SK-N-SH (cell line): ENCODE results near the gene SRGAP3. TPM values are rescaled to one million over a fixed set of nuclear protein-coding genes. Genes with fewer than 3 reads are reported as not detected.

Experiments
- CTCF ChIA-PET: fragments of 300-600, 350-600 bp; formaldehyde crosslinking; extraction: SDS; loops from one replicate; lab custom pipeline; 2021; lab: Yijun Ruan, JAX
- POLR2A ChIA-PET: fragments of 350-600 bp; sonication (Branson Sonifier 250); formaldehyde crosslinking; extraction: SDS; loops from one replicate; lab custom pipeline; 2020; ENCODE audit warnings: antibody characterized with exemption, inconsistent platforms; lab: Yijun Ruan, JAX
- DNase-seq: peaks from one replicate; pipeline ENCODE4 v3.0.0; 2012
- H2AFZ ChIP-seq: fragments of 200-600 bp; sonication (generic); 2 replicates; pipeline ENCODE4 v1.8.1; 2016; ENCODE audit warnings: antibody characterized with exemption, mild to moderate bottlenecking, low read depth
- H3F3A ChIP-seq: fragments of 200-600 bp; sonication (generic); replicated peaks from 2 replicates; pipeline ENCODE3; 2016; ENCODE audit warnings: antibody characterized with exemption, mild to moderate bottlenecking; ENCODE audit not compliant: insufficient read depth
- H3K27ac ChIP-seq, 2 experiments: fragments of 200-500 bp in 1 of 2; fragments of 200-600 bp in 1 of 2; sonication (Bioruptor generic) in 1 of 2; sonication (generic), shearing (Covaris generic) in 1 of 2; 2 replicates each; pipeline versions ENCODE4 v1.5.1 to v1.6.1; 2014 to 2016; ENCODE audit warnings: low read depth in 2 of 2, inconsistent platforms in 1 of 2, low read length in 1 of 2, mild to moderate bottlenecking in 1 of 2, mixed read lengths in 1 of 2
- H3K27me3 ChIP-seq: fragments of 200-600 bp; sonication (generic), shearing (Covaris generic); 2 replicates; pipeline ENCODE4 v1.6.1; 2016; ENCODE audit warnings: mixed run types; ENCODE audit not compliant: insufficient read depth
- H3K36me3 ChIP-seq, 2 experiments: fragments of 200-500 bp in 1 of 2; fragments of 200-600 bp in 1 of 2; sonication (Bioruptor generic) in 1 of 2; sonication (generic) in 1 of 2; replicated peaks in 1 of 2; 2 replicates each; pipeline versions ENCODE3 to v1.5.1; 2014 to 2016; ENCODE audit warnings: low read length in 1 of 2, mild to moderate bottlenecking in 1 of 2; ENCODE audit not compliant: insufficient read depth in 2 of 2, control insufficient read depth in 1 of 2
- H3K4me1 ChIP-seq, 2 experiments: fragments of 200-500 bp in 1 of 2; fragments of 200-600 bp in 1 of 2; sonication (Bioruptor generic) in 1 of 2; sonication (generic), shearing (Covaris generic) in 1 of 2; 2 replicates each; pipeline versions ENCODE4 v1.5.1 to v1.6.1; 2014 to 2016; ENCODE audit warnings: low read depth in 1 of 2, low read length in 1 of 2, mixed run types in 1 of 2; ENCODE audit not compliant: insufficient read depth in 2 of 2, control insufficient read depth in 1 of 2
- H3K4me2 ChIP-seq: fragments of 200-600 bp; sonication (generic), shearing (Covaris generic); 2 replicates; pipeline ENCODE4 v1.6.1; 2017; ENCODE audit warnings: mixed run types
- H3K4me3 ChIP-seq, 2 experiments: fragments of 200-500 bp in 1 of 2; fragments of 200-600 bp in 1 of 2; sonication (Bioruptor generic) in 1 of 2; sonication (generic), shearing (Covaris generic) in 1 of 2; 2 replicates each; pipeline versions ENCODE4 v1.5.1 to v1.8.1; 2014 to 2016; ENCODE audit warnings: low read depth in 2 of 2, inconsistent platforms in 1 of 2, low read length in 1 of 2, mild to moderate bottlenecking in 1 of 2, mixed read lengths in 1 of 2, moderate library complexity in 1 of 2
- H3K79me2 ChIP-seq: fragments of 200-600 bp; sonication (generic); 2 replicates; pipeline ENCODE4 v1.8.1; 2017; ENCODE audit warnings: mild to moderate bottlenecking; ENCODE audit not compliant: insufficient read depth
- H3K9ac ChIP-seq: fragments of 200-600 bp; sonication (generic); 2 replicates; pipeline ENCODE4 v1.6.1; 2017; ENCODE audit warnings: mixed run types
- H3K9me2 ChIP-seq: fragments of 200-600 bp; sonication (generic); 2 replicates; pipeline ENCODE4 v1.6.1; 2017; ENCODE audit warnings: mixed run types
- H3K9me3 ChIP-seq: fragments of 200-600 bp; sonication (generic); 2 replicates; pipeline ENCODE4 v1.6.1; 2017; ENCODE audit warnings: mixed run types, mild to moderate bottlenecking, moderate library complexity
- H4K20me1 ChIP-seq: fragments of 200-600 bp; sonication (generic); 2 replicates; pipeline ENCODE4 v1.6.1; 2017; ENCODE audit warnings: mild to moderate bottlenecking, mixed run types; ENCODE audit not compliant: insufficient read depth
- CHD2 ChIP-seq: fragments of 150-350 bp; IDR thresholded peaks from 2 replicates; pipeline ENCODE4 v1.6.1; 2018; ENCODE audit warnings: low read length; ENCODE audit not compliant: partially characterized antibody
- EP300 ChIP-seq, 2 experiments: IDR thresholded peaks; 2 replicates each; pipeline versions ENCODE4 v1.4.0 to v1.6.1; 2012; ENCODE audit warnings: borderline replicate concordance in 1 of 2, low read depth in 1 of 2, low read length in 1 of 2
- FOXJ3 ChIP-seq: sonication (generic); formaldehyde crosslinking; IDR thresholded peaks from 2 replicates; pipeline ENCODE4 v1.5.1; 2020; ENCODE audit warnings: mild to moderate bottlenecking, missing genetic modification reagents
- MEF2A ChIP-seq: IDR thresholded peaks from 2 replicates; pipeline ENCODE4 v1.4.0; 2012; ENCODE audit warnings: low read depth, borderline replicate concordance
- NRF1 ChIP-seq: IDR thresholded peaks from 2 replicates; pipeline ENCODE4 v1.6.1; 2012; ENCODE audit warnings: low read depth, mild to moderate bottlenecking, low read length
- POLR2AphosphoS5 ChIP-seq: IDR thresholded peaks from 2 replicates; pipeline ENCODE4 v1.6.1; 2012; ENCODE audit warnings: low read depth, low read length
- RAD21 ChIP-seq: IDR thresholded peaks from 2 replicates; pipeline ENCODE4 v1.6.1; 2012; ENCODE audit warnings: mild to moderate bottlenecking, low read length
- RCOR1 ChIP-seq: fragments of 150-350 bp; IDR thresholded peaks from 2 replicates; pipeline ENCODE4 v1.6.1; 2017; ENCODE audit warnings: antibody characterized with exemption, low read length
- RFX5 ChIP-seq: IDR thresholded peaks from 2 replicates; pipeline ENCODE4 v1.6.1; 2012; ENCODE audit warnings: mild to moderate bottlenecking, improper control_type of control experiment, low read length
- SIN3A ChIP-seq: IDR thresholded peaks from 2 replicates; pipeline ENCODE4 v1.6.1; 2012; ENCODE audit warnings: low read depth, mild to moderate bottlenecking, low read length, moderate library complexity, borderline replicate concordance
- SMC3 ChIP-seq: IDR thresholded peaks from 2 replicates; pipeline ENCODE4 v1.6.1; 2012; ENCODE audit warnings: low read depth, low read length, improper control_type of control experiment
- TEAD4 ChIP-seq: IDR thresholded peaks from 2 replicates; pipeline ENCODE4 v1.4.0; 2012; ENCODE audit warnings: mild to moderate bottlenecking, borderline replicate concordance; ENCODE audit not compliant: insufficient read depth
- YY1 ChIP-seq: IDR thresholded peaks from 2 replicates; pipeline ENCODE4 v1.4.0; 2012; ENCODE audit warnings: low read depth, mild to moderate bottlenecking
- WGBS: methylation state at CpG from one replicate; pipeline ENCODE4 v1.1.6; 2017; ENCODE audit warnings: low lambda C conversion rate; 5-methylcytosine and 5-hydroxymethylcytosine counted together
- polyA plus RNA-seq, 3 experiments: library from polyadenylated mRNA; depleted of rRNA; stranded (reverse); fragments of >200 nt; gene quantifications; 2 replicates each; pipeline ENCODE4 v1.2.3, GENCODE V29; 2012
- TF ChIP-seq, protein P1 (sequence below): fragments of 150-350 bp; IDR thresholded peaks from 2 replicates; pipeline ENCODE4 v1.6.1; 2017; ENCODE audit warnings: antibody characterized with exemption, low read length, low read depth, borderline replicate concordance
- TF ChIP-seq, protein P2 (sequence below): IDR thresholded peaks from 2 replicates; pipeline ENCODE4 v1.6.1; 2012; ENCODE audit warnings: mild to moderate bottlenecking, low read depth, low read length, moderate library complexity
- TF ChIP-seq, protein P3 (sequence below): IDR thresholded peaks from 2 replicates; pipeline ENCODE4; 2012
- TF ChIP-seq, protein P4 (sequence below): IDR thresholded peaks from 2 replicates; pipeline ENCODE4 v1.4.0; 2012; ENCODE audit warnings: low read depth, borderline replicate concordance
- TF ChIP-seq, protein P5 (sequence below): IDR thresholded peaks from 2 replicates; pipeline ENCODE4 v1.4.0; 2012; ENCODE audit warnings: low read depth, borderline replicate concordance

Gene SRGAP3
- polyA plus RNA-seq, 1 of the 3 experiments (the other 2 are of a cell fraction) = 2.8 TPM

DNA sequence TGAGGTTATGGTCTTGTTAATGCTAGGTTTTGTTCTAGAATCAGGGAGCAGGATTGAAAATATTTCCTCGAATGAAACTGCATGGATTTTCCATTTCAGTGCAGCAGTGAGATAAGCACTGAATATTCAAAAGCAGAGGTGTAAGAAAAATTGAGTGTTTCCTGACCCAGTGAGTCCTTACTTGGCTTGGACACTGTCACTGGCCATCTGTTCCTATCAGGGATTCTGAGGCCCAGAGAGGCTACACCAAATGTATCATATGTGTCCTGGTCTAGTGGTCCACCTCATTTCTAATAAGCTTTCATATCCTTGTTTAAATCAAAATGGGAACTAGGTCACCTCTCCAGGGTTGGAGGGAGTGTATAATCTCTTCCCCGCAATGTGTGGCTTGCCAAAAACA, 225.1 kb downstream of the SRGAP3 start:
- CTCF ChIA-PET = interaction anchor here (1.4 kb wide), 1 partner anchor 53 kb away, joined by 3 read pairs; no protein-coding TSS in a partner anchor
- H2AFZ ChIP-seq = no peak overlapping the region
- H3K36me3 ChIP-seq = no peaks in the 10 kb centered on the region
- H3K4me2 ChIP-seq = no peak overlapping the region
- H3F3A ChIP-seq = no peaks in the 10 kb centered on the region
- H3K27me3 ChIP-seq = no peaks in the 10 kb centered on the region
- 49% methylated on average over 2 of the region's 2 CpGs for WGBS
- no peaks in the 10 kb centered on the region for H3K9me2 ChIP-seq
- H3K4me3 ChIP-seq = no peak overlapping the region
- H3K9ac ChIP-seq = no peak overlapping the region
- no peak for TF ChIP-seq RFX5
- TF ChIP-seq SMC3 = no peak
- TF ChIP-seq FOXJ3 (CRISPR knock-in tag) = no peak
- TF ChIP-seq SIN3A = no peak
- TF ChIP-seq POLR2AphosphoS5 = no peak
- TF ChIP-seq, protein P1, sequence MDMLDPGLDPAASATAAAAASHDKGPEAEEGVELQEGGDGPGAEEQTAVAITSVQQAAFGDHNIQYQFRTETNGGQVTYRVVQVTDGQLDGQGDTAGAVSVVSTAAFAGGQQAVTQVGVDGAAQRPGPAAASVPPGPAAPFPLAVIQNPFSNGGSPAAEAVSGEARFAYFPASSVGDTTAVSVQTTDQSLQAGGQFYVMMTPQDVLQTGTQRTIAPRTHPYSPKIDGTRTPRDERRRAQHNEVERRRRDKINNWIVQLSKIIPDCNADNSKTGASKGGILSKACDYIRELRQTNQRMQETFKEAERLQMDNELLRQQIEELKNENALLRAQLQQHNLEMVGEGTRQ = no peak
- no peak for TF ChIP-seq EP300 (IDR thresholded peaks at IDR 0.05; ENCODE audit: borderline replicate concordance in 1 of 2, low read depth in 1 of 2, low read length in 1 of 2)
- no peak for TF ChIP-seq RCOR1
- no peak for TF ChIP-seq YY1
- TF ChIP-seq TEAD4 = no peak
- TF ChIP-seq MEF2A = no peak
- TF ChIP-seq, protein P2, sequence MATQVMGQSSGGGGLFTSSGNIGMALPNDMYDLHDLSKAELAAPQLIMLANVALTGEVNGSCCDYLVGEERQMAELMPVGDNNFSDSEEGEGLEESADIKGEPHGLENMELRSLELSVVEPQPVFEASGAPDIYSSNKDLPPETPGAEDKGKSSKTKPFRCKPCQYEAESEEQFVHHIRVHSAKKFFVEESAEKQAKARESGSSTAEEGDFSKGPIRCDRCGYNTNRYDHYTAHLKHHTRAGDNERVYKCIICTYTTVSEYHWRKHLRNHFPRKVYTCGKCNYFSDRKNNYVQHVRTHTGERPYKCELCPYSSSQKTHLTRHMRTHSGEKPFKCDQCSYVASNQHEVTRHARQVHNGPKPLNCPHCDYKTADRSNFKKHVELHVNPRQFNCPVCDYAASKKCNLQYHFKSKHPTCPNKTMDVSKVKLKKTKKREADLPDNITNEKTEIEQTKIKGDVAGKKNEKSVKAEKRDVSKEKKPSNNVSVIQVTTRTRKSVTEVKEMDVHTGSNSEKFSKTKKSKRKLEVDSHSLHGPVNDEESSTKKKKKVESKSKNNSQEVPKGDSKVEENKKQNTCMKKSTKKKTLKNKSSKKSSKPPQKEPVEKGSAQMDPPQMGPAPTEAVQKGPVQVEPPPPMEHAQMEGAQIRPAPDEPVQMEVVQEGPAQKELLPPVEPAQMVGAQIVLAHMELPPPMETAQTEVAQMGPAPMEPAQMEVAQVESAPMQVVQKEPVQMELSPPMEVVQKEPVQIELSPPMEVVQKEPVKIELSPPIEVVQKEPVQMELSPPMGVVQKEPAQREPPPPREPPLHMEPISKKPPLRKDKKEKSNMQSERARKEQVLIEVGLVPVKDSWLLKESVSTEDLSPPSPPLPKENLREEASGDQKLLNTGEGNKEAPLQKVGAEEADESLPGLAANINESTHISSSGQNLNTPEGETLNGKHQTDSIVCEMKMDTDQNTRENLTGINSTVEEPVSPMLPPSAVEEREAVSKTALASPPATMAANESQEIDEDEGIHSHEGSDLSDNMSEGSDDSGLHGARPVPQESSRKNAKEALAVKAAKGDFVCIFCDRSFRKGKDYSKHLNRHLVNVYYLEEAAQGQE = no peak
- TF ChIP-seq, protein P3, sequence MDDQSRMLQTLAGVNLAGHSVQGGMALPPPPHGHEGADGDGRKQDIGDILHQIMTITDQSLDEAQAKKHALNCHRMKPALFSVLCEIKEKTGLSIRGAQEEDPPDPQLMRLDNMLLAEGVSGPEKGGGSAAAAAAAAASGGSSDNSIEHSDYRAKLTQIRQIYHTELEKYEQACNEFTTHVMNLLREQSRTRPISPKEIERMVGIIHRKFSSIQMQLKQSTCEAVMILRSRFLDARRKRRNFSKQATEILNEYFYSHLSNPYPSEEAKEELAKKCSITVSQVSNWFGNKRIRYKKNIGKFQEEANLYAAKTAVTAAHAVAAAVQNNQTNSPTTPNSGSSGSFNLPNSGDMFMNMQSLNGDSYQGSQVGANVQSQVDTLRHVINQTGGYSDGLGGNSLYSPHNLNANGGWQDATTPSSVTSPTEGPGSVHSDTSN = no peak
- TF ChIP-seq CHD2 = no peak
- TF ChIP-seq NRF1 = no peak
- TF ChIP-seq RAD21 = no peak
- TF ChIP-seq, protein P4, sequence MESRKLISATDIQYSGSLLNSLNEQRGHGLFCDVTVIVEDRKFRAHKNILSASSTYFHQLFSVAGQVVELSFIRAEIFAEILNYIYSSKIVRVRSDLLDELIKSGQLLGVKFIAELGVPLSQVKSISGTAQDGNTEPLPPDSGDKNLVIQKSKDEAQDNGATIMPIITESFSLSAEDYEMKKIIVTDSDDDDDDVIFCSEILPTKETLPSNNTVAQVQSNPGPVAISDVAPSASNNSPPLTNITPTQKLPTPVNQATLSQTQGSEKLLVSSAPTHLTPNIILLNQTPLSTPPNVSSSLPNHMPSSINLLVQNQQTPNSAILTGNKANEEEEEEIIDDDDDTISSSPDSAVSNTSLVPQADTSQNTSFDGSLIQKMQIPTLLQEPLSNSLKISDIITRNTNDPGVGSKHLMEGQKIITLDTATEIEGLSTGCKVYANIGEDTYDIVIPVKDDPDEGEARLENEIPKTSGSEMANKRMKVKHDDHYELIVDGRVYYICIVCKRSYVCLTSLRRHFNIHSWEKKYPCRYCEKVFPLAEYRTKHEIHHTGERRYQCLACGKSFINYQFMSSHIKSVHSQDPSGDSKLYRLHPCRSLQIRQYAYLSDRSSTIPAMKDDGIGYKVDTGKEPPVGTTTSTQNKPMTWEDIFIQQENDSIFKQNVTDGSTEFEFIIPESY = no peak
- TF ChIP-seq, protein P5, sequence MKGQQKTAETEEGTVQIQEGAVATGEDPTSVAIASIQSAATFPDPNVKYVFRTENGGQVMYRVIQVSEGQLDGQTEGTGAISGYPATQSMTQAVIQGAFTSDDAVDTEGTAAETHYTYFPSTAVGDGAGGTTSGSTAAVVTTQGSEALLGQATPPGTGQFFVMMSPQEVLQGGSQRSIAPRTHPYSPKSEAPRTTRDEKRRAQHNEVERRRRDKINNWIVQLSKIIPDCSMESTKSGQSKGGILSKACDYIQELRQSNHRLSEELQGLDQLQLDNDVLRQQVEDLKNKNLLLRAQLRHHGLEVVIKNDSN = no peak
- peaks cover 0 to 32% of the 10 kb centered on the region in 2 experiments; a peak in 1 of 4 replicates for H3K4me1 ChIP-seq
- POLR2A ChIA-PET = no interaction called here
- H3K79me2 ChIP-seq = no peaks in the 10 kb centered on the region
- H3K27ac ChIP-seq = no peak overlapping the region
- H3K9me3 ChIP-seq = no peaks in the 10 kb centered on the region
- no peaks in the 10 kb centered on the region for H4K20me1 ChIP-seq
- DNase-seq = no peak
